Measurements from ENCODE around the gene TMC5.
"Not testable (repeated sequence)": the region's sequence is repeated elsewhere in the genome, so short reads cannot be mapped to it uniquely, and the experiment has no call there.

Gene TMC5

DNA sequence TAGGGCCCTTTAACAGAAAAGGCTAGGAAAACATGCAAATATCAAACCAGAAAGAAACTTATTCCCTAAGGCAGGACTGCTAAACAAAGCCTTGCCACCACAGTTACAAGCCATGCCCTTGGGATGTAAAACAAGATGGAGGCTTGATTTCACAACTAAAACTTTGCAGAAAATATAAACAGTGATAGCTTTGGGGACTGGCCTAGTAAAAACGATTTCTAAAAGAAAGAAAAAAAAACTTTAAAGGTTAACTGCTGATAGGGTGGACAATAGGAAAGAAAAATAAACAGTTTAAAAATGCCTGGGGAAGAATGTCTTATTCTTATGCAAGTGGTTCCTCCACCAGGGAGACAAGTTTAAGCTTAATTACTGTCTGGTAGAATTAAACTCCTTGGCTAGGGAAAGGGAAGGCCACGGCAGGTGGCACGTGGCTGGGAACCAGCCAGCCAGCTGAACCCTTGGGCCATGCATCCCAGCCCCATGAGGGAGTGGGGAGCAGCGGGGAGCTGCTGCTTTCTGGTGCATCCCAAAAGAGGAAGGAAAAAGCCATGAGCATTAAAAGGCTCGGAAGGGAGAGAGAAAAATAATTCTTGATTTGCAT, 10.7 kb upstream of the TMC5 start:
- no peak for DNase-seq

DNA sequence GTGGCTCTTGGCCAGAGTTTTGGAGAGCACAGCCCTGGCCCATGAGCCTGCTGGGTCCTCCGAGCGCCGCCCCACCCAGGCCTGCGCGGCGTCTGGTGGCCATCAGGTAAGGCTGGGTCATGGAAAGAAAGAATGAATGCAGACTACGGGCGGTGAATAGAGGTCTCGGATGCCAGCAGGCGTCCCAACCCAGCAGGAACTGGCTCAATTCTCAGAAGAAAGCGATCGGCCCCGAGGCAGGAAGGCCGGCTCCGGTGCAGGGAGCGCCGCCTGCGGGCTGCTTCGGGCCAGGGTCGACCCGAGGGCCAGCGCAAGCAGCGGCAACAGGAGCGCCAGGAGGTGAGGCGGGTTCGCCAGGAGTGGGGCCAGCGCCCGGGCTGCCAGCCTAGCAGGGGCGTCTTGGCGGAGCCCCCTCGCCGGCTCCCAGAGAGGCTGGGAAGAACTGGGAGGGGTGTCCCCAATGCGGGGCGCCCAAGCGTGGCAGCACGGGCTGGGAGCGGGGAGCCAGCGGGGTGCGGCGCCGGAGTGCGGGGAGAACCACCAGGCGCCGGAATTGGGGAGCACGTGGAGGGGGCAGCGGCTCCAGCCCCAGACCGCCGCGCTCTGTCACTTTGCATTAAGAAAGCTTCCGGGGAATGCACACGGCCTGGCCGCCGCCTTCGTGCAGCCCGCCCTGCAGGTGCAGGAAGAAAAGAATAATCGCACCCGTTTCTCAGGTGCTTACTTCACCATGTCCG, 7.1 kb upstream of the TMC5 start:
- no peak for DNase-seq

DNA sequence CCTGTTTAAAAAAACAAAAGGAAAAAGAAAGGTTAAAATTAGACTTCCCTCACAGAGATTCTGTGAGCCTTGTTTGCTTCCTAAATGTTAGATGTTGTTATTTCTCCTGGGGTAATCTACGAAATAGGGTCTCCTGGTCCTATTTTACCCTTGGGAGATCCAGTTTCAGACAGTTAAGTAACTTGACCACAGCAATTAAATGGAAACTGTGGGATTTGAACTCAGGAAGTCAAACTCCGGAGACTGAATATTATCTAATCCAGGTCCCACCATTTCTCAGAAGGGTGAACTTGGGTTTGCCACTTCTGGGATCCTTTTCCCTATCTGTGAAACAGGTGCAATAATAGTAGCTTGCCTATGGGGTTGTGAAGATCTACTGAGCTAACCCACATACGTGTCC, 6.4 kb upstream of the TMC5 start:
- no peak for DNase-seq

DNA sequence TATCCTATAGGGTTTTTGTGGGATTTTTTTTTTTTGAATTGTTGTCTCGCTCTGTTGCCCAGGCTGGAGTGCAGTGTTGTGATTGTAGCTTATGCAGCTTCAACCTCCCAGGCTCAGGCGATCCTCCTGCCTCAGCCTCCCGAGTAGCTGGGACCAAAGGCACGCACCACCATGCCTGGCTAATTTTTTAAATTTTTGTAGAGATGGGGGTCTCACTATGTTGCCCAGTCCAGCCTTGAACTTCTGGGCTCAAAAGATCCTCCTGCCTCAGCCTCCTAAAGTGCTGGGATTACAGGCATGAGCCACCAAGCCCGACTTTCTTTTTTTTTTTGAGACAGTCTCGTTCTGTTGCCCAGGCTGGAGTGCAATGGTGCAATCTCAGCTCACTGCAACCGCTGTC, 5.6 kb upstream of the TMC5 start:
- not testable (repeated sequence) for DNase-seq

DNA sequence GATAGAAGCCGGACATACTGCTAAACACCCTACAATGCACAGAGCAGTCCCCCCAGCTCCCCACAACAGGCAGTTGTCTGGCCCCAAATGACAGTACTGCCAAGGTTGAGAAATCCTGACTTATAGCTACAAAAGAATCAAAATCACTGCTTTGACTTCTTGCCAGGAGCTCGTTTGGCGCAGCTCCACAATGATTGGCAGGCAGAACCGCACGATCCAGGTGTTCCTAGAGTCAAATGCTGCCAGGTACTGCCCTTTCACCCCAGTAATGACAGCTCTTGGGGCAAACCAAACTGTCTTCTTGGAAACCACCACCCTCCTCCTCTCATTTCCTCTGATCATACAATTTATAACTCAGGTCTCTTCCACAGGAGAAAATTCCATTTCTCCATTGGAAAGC, 2.2 kb upstream of the TMC5 start:
- DNase-seq, result no peak

DNA sequence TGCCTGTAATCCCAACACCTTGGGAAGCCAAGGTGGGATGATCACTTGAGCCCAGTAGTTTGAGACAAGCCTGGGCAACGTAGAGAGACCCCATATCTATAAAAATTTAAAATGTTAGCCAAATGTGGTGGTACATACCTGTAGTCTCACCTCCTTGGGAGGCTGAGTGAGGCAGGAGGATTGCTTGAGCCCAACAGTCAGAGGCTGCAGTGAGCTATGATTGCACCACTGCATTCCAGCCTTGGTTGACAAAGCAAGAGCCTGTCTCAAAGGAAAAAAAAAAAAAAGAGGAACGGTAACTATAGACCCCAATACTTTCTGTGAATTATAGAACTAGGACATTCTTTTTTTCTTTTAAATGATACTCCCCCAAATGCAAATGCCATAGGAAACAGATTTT, 1.8 kb upstream of the TMC5 start:
- no peak for DNase-seq

DNA sequence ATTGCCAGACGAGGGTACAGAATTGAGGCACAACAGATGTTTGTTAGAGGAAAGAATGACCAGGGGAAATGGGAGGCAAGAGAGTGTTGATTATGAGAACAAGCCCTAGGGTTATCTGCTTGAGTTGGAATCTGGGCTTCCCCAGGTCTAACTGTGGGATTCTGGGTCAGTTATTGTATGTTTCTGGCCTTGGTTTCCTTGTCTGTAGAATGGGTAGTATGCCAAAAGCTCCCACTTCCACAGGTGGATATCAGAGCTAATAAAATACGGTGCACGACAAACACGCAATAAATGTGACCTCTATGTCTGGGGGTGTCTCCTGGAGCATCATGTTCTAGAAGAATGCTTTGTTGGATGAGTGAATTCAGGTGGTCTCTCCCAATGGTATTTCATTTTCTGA, 517 bp downstream of the TMC5 start:
- DNase-seq, result no peak

DNA sequence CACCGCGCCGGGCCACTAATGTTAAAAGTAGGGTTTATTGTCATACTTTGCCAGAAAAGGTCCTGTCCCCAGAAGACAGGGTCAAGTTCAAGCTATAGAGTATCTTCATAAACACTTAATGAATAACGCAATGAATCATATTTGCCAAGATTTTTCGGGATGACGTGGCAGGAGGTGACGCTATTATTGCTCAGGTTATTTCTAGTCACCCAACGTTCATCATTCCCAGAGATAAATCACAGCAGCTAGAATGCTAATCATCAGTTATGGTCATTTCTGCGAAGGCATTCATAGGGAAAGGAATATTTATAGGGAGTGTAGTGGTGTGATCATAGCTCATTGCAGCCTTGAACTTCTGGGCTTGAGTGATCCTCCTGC, 2.0 kb downstream of the TMC5 start:
- DNase-seq, result no peak

DNA sequence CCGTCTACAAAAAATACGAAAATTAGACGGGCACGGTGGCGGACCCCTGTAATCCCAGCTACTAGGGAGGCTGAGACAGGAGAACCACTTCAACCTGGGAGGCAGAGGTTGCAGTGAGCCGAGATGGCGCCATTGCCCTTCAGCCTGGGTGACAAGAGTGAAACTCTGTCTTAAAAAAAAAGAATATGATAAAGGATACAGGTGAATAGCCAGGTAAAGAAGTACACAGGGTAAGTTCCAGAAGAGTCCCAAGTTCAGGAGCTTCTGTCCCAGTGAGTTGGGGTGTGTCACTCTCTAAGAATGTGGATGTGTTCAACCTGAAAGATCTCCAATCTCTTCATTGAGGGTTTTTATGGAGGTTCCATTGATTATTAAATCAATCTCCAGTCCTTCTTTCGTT, 6.8 kb downstream of the TMC5 start:
- DNase-seq, result no peak

DNA sequence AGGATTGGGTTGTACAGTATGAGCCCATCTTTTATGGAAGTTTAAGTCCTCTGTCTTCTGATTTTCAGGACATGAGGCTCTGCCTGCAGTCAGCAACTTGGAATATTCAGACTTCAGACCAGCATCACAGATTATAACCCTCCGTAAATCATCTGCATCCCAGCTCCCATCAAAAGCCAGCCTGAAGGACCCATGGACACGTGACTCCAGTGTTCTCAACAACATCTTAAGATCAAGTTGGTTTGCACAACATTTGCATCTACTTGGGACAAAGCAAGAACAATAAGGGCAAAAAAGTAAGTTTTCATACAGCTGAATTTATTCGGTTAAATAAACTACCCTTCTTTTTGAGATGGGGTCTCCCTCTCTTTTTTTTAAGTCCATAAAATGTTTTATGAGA, 12.7 kb downstream of the TMC5 start:
- DNase-seq, result no peak

DNA sequence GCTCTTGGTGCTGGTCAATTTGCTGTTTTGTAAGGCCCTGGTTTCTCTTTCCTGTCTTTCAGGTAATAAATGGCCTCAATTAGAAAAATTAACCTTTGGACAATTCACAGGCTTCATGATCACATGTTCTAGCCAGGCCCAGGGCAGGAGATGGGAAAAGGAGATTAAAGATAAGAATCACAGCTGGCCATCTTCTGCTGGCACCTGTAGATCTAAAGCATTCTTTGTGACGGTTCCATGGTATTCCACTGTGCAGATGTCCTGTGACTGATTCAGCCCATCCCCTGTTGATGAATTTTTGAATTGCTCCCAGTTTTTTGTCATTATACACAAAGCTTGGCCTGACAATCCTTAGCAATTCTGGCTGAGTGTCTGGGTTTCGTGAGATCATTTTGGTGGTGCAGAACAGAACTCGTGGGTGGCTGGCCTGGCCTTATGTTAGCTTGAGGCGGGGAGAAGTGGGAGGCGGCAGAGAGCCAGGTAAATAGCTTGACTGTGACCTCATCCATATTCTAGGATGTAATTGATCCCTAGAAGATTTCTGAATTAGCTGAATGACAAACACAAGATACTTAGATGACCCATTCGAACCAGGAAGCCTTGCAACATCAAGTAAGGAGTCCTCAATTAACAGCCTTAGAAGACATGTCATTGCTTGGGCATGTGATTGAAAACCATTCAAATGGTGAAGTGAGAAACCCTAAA, 14.1 kb downstream of the TMC5 start:
- no peak for DNase-seq

DNA sequence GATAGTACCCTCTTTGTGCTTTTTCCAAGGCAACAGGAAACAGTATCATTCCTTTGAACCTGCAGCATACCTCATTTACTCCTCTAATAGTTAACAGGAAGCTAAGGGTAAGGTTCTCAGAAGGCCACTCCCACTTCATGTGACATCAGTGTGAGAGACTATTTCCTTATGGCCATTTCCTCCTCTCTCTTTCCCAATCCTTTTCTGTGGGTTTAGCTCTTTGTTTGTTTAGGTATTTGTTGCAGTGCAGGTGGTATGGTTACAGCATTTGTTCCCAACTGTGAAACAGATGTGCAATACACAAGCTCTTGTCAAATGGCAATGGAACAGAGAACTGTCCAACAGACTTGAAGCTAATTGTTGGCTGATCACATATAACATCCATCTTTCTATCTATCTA, 14.7 kb downstream of the TMC5 start:
- DNase-seq, result no peak

DNA sequence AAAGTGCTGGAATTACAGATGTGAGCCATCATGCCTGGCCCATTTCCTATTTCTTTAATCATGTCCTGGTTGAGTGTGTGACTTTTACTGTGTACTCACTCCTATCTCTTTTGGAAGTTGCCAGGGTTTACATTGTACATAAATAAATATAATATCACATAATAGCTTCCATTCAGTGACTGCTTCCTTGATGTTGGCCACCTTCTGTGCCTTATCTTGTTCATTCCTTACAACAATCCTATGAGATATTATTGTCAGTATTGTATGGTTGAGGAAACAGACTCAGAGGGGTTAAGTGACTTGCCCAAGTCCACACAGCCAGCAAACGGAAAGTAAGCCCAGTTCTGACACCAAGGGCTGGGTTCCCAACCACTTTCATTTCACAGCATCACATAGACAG, 16.9 kb downstream of the TMC5 start:
- DNase-seq, result no peak

DNA sequence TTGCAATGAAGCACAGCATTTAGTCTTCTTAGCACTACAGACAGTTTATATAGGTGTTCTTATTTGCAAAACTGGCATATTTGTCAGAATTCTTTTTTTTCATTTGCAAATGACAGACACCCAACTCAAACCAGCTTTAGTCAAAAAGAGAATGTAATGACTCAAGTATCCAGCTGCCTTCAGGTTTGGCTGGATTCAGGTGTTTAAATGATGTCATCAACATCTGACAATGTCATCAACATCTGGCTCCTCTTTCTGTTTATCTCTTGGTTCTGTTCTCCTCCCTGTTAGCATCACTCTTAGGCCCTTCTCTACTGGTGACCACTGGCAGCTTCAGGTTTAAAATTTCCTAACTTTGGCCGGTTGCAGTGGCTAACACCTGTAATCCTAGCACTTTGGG, 18.9 kb downstream of the TMC5 start:
- DNase-seq, result no peak

DNA sequence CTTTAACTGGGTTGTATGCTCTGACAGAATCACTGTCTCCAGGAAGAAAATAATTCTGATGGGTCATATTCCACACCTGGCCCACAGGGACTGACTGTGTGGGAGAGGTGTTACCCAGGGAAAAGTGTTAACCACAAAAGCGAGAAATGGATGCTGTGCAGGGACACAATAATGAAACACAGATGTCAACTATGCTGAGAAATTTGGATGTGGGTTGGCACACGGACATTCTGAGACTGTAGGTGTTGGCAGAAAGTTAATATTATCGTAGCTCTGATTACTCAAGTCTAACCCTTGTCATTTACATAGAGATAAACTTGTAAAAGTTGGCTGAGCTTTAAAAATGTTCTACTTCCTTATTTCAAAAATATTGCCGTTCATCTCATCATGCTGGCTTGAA, 19.6 kb downstream of the TMC5 start:
- DNase-seq, result no peak

DNA sequence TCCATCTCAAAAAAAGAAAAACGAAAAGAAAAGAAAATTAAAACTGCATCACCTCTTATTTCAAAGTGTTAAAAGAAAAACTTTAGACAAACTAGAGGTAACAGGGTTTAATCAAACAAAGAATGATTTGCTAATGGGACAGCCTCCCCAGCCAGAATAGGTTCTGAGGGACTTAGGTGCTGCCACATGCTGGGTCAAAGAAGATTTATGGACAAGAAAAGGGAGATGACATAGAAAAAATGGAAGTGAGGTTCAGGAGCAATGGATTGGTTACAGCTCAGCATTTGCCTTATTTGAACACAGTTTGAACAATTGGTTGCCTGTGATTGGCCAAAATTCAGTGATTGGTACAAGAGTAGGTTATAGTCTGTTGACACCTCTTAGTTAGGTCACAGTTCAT, 21.1 kb downstream of the TMC5 start:
- DNase-seq, result no peak

DNA sequence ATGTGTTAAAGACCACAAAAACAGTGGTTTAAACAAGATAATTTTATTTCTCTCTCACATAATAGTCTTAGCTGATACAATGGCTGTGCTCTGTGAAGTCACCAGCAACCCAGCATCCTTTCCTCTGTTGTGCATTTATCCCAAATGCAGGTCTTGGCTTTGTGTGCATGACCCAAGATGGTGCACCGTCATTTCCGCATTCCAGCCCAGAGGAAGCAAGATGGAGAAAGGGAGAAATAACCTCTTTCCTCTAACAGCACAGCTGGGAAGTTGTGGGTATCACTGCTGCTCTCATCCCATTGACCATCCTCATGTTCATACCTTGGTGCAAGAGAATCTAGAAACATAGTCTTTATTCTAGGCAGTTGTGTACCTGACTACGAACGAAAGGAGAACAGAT, 21.8 kb downstream of the TMC5 start:
- DNase-seq, result no peak

DNA sequence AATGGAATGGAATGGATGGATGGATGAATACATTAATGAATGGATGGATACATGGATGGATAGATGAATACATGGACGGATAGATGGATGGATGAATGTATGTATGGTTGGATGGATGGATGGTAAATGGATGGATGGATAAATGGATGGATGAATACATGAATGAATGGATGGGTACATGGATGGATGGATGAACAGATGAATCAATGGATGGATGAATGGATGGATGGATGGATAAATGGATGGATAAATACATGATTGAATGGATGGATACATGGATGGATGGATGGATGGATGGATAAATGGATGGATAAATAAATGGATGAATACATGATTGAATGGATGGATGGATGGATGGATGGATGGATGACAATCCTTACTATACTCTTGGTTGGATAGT, 26.0 kb downstream of the TMC5 start:
- DNase-seq, result no peak

DNA sequence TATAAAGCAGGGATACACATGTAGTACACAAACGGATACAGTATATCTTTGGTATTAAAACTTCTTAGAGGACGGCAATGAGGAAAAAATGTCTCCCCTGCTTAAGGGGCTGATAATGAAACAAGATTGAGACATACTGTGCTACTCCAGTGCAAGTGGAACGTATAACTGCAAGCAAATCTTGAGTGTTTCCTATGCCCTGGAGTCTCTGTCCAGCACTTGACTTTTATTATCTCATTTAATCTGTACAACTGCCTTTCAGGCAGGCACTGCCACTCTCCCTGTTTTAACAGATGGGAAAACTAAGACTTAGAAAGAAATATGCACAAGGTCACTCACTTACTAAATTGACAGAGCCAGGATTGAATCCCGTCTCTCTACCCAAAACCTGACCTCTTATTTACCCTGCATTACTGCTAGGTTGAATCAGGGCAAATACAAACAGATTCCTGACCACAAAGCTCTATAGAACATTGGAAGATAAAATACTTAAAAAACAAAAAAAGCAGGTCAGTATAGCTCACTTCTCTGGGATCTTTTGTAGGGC, 28.7 kb downstream of the TMC5 start:
- no peak for DNase-seq

DNA sequence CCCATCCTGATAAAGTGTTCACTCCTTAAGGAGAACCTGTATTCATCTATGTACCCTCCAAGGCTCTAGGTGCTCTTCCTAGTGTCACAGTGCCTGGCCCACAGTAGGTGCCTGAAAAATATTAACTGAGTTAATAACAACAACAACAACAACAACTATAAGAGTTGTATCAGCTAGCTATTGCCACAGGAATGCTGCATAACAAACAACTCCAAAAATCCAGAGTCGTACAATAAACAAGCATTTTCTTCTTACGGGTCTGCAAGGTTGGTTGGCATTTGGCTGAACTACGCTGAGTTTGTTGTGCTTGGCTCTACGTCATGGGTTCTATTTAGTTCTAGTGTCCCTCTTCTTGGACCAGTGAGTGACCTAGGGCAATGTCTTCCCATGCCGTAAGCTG, 29.2 kb downstream of the TMC5 start:
- DNase-seq, result no peak

DNA sequence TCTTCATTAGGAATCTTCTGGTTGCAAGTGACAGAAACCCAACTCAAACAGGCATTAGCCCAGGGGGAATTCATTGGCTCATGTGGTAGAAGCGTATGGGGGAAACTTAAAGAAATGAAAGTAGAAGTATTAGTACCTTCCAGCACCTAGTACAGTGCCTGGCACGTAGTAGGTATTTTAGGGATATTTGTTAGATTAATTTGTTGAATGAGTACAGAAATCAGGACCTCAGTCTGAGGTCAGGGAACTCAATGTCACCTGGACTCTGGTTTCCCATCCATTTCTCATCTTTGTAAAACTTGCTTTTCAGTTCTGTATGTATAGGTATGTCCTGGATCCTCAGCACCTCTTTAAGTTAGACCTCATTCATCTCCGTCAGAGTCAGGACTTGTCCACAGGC, 32.5 kb downstream of the TMC5 start:
- no peak for DNase-seq

DNA sequence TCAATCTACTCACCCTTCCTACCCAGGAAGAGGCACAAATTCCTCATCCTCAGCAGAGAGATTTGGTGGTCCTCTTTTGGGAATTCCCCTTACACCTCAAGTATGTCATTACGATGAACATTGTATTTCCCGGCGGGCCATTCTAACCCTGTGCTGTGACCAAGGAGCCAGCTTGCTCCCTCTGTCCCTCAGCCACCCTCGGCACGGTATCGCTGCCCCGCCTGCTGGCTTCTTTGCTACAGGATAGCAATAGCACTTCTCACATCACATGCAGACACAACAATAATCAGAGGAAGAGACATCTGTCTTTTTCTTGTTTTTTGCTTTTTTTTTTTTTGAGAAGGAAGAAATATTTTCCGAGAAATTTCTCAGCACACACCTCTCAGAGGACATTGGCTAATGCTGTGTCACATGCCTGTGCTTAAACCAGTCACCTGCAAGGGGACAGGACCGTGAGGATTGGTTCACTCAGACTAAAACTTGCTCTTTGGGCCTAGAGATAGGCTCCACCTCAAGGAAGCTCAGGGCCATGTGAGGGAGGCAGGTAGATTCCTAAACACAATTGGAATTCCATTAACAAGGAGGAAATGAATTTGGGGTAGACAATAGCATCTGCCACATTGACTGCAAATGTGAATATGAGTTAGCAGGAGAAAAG, 41.2 kb downstream of the TMC5 start:
- DNase-seq, result no peak

DNA sequence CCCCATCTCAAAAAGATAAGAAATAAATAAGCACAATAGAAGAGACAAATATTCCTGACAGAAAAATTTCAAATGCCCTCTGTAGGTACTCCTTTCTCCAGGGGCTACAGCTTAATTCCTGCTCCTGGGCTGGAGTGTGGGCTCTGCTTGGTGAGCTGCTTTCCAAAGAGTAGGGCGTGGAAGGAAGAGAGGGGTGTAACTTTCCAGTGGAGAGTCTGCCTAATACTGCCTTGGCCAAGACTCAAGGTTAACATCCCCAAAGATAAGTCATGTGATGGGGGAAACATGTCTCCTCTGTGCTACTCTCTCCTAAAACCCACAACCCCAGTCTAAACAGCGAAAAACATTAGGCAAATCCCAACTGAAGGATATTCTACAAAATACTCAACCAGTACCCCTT, 42.7 kb downstream of the TMC5 start:
- DNase-seq, result no peak
